ENCODE data around the gene KIF18A. TPM values are rescaled to one million over a fixed set of nuclear protein-coding genes. Genes with fewer than 3 reads are reported as not detected.

Gene KIF18A
- total RNA-seq, 2 experiments from 2014 or later: 36.4 to 42.3 TPM

- H3K79me2 ChIP-seq (ENCODE audit: insufficient read depth, low read depth, low read length): no peaks in the 10 kb centered on the region
- no peak overlapping the region for H2AFZ ChIP-seq (ENCODE audit: low read length)
- no peaks in the 10 kb centered on the region for H3K9me3 ChIP-seq (ENCODE audit: low read length)
- TF ChIP-seq CTCF (conservative IDR thresholded peaks at IDR 0.05; ENCODE audit: low read length) (no peak), EZH2phosphoT487 (IDR thresholded peaks at IDR 0.05; ENCODE audit: borderline replicate concordance, low read depth, low read length) (no peak)
- POLR2A ChIA-PET: interaction anchor here (0.6 kb wide), 1 partner anchor 284 kb away, joined by 3 read pairs; no protein-coding TSS in a partner anchor
- DNase-seq (ENCODE audit: low spot score): no peak
- no peaks in the 10 kb centered on the region for H3K36me3 ChIP-seq (ENCODE audit: insufficient read depth, low read length)
- BruUV-seq (replicated peaks): no TSS peak
- no peak overlapping the region for H3K27ac ChIP-seq (ENCODE audit: low read depth, low read length, poor library complexity, severe bottlenecking)
- no peaks in the 10 kb centered on the region for H3K4me1 ChIP-seq (ENCODE audit: insufficient read depth, low read length, poor library complexity, severe bottlenecking)
- no peak overlapping the region for H3K4me2 ChIP-seq (ENCODE audit: low read length)
- H3K9me2 ChIP-seq (ENCODE audit: insufficient read depth, low read length): no peaks in the 10 kb centered on the region
- CTCF ChIA-PET (ENCODE audit: unreplicated experiment): no interaction called here
- no peak overlapping the region for H3K4me3 ChIP-seq (ENCODE audit: low read depth, low read length, poor library complexity, severe bottlenecking)
- H4K20me1 ChIP-seq (ENCODE audit: insufficient read depth, low read length): no peaks in the 10 kb centered on the region
- intact Hi-C loops (cut with micrococcal nuclease; ENCODE audit: unreplicated experiment): no loop called here
Observed at GRCh38 chr11:27991736-27992135, 116.2 kb downstream of the KIF18A start.

- ChIA-PET POLR2A (no interaction called here), CTCF (ENCODE audit: unreplicated experiment) (no interaction called here)
- Histone ChIP-seq H3K79me2 (ENCODE audit: insufficient read depth, low read depth, low read length) (no peaks in the 10 kb centered on the region), H3K4me2 (ENCODE audit: low read length) (no peak overlapping the region), H3K9me3 (ENCODE audit: low read length) (no peaks in the 10 kb centered on the region), H2AFZ (ENCODE audit: low read length) (no peak overlapping the region), H3K4me3 (ENCODE audit: low read depth, low read length, poor library complexity, severe bottlenecking) (no peak overlapping the region), H3K27ac (ENCODE audit: low read depth, low read length, poor library complexity, severe bottlenecking) (no peak overlapping the region), H4K20me1 (ENCODE audit: insufficient read depth, low read length) (no peaks in the 10 kb centered on the region), H3K4me1 (ENCODE audit: insufficient read depth, low read length, poor library complexity, severe bottlenecking) (no peaks in the 10 kb centered on the region), H3K9me2 (ENCODE audit: insufficient read depth, low read length) (no peaks in the 10 kb centered on the region), H3K36me3 (ENCODE audit: insufficient read depth, low read length) (no peaks in the 10 kb centered on the region)
- intact Hi-C loops (cut with micrococcal nuclease; ENCODE audit: unreplicated experiment): no loop called here
- no peak for TF ChIP-seq EZH2phosphoT487 (IDR thresholded peaks at IDR 0.05; ENCODE audit: borderline replicate concordance, low read depth, low read length)
- no peak for TF ChIP-seq CTCF (conservative IDR thresholded peaks at IDR 0.05; ENCODE audit: low read length)
- DNase-seq (ENCODE audit: low spot score): no peak
- BruUV-seq (replicated peaks): no TSS peak
Observed at GRCh38 chr11:27977527-27977926, 130.4 kb downstream of the KIF18A start.

- no peaks in the 10 kb centered on the region for H3K36me3 ChIP-seq (ENCODE audit: insufficient read depth, low read length)
- DNase-seq (ENCODE audit: low spot score): no peak
- no peaks in the 10 kb centered on the region for H3K4me1 ChIP-seq (ENCODE audit: insufficient read depth, low read length, poor library complexity, severe bottlenecking)
- no peaks in the 10 kb centered on the region for H3K9me3 ChIP-seq (ENCODE audit: low read length)
- intact Hi-C loops (cut with micrococcal nuclease; ENCODE audit: unreplicated experiment): no loop called here
- H3K4me2 ChIP-seq (ENCODE audit: low read length): no peak overlapping the region
- no peak overlapping the region for H3K4me3 ChIP-seq (ENCODE audit: low read depth, low read length, poor library complexity, severe bottlenecking)
- no peak overlapping the region for H3K27ac ChIP-seq (ENCODE audit: low read depth, low read length, poor library complexity, severe bottlenecking)
- ChIA-PET POLR2A (no interaction called here), CTCF (ENCODE audit: unreplicated experiment) (no interaction called here)
- no peaks in the 10 kb centered on the region for H3K9me2 ChIP-seq (ENCODE audit: insufficient read depth, low read length)
- H4K20me1 ChIP-seq (ENCODE audit: insufficient read depth, low read length): no peaks in the 10 kb centered on the region
- TF ChIP-seq CTCF (conservative IDR thresholded peaks at IDR 0.05; ENCODE audit: low read length) (no peak), EZH2phosphoT487 (IDR thresholded peaks at IDR 0.05; ENCODE audit: borderline replicate concordance, low read depth, low read length) (no peak)
- H2AFZ ChIP-seq (ENCODE audit: low read length): no peak overlapping the region
- H3K79me2 ChIP-seq (ENCODE audit: insufficient read depth, low read depth, low read length): no peaks in the 10 kb centered on the region
- BruUV-seq (replicated peaks): no TSS peak
Observed at GRCh38 chr11:27977031-27977430, 130.9 kb downstream of the KIF18A start.
